C4-2B (cell line): Measurements from ENCODE around the gene AP4B1.

Experiments used
- ZFX ChIP-seq: fragments of 450-650 bp; IDR thresholded peaks from 2 replicates; pipeline ENCODE4 v1.6.1; 2017
- TF ChIP-seq, protein P1 (sequence below): fragments of 450-650 bp; conservative IDR thresholded peaks from 2 replicates; pipeline ENCODE4 v1.5.1; 2017; ENCODE audit warnings: mild to moderate bottlenecking

- TF ChIP-seq, protein P1, sequence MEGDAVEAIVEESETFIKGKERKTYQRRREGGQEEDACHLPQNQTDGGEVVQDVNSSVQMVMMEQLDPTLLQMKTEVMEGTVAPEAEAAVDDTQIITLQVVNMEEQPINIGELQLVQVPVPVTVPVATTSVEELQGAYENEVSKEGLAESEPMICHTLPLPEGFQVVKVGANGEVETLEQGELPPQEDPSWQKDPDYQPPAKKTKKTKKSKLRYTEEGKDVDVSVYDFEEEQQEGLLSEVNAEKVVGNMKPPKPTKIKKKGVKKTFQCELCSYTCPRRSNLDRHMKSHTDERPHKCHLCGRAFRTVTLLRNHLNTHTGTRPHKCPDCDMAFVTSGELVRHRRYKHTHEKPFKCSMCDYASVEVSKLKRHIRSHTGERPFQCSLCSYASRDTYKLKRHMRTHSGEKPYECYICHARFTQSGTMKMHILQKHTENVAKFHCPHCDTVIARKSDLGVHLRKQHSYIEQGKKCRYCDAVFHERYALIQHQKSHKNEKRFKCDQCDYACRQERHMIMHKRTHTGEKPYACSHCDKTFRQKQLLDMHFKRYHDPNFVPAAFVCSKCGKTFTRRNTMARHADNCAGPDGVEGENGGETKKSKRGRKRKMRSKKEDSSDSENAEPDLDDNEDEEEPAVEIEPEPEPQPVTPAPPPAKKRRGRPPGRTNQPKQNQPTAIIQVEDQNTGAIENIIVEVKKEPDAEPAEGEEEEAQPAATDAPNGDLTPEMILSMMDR, result no peak
- TF ChIP-seq ZFX, result no peak
These were observed 30.6 kb upstream of the AP4B1 start for GRCh38 chr1:113935176-113935575.
